Erythroblast (primary cell): ENCODE measurements around the gene KIR2DL4.
"Not testable (repeated sequence)": the region's sequence is repeated elsewhere in the genome, so short reads cannot be mapped to it uniquely, and the experiment has no call there.

Experiments
- DNase-seq, 2 experiments: peaks; one replicate each; lab custom pipeline; 2025; lab: John Stamatoyannopoulos, UW
- GATA1 ChIP-seq: IDR thresholded peaks from 2 replicates; pipeline ENCODE4 v1.6.1; 2011; ENCODE audit warnings: low read depth, mild to moderate bottlenecking, control low read depth, low read length, moderate library complexity
- POLR2A ChIP-seq: IDR thresholded peaks from 2 replicates; pipeline ENCODE4 v1.6.1; 2011; ENCODE audit warnings: mild to moderate bottlenecking, low read length

Gene KIR2DL4

GRCh38 chr19:54850930-54851329 lies 47.5 kb downstream of the KIR2DL4 start:
- DNase-seq, result no peak
- TF ChIP-seq GATA1 (no peak), POLR2A (no peak)

GRCh38 chr19:54851353-54851752 lies 47.9 kb downstream of the KIR2DL4 start:
- no peak for TF ChIP-seq POLR2A
- no peak for TF ChIP-seq GATA1
- DNase-seq, result no peak

GRCh38 chr19:54855241-54855640 lies 51.8 kb downstream of the KIR2DL4 start:
- DNase-seq, result not testable (repeated sequence)

- DNase-seq, result not testable (repeated sequence)
Measured at GRCh38 chr19:54858476-54858875, 55.1 kb downstream of the KIR2DL4 start.

- DNase-seq, result not testable (repeated sequence)
Measured at GRCh38 chr19:54859421-54859820, 56.0 kb downstream of the KIR2DL4 start.

GRCh38 chr19:54863459-54863858 lies 60.0 kb downstream of the KIR2DL4 start:
- DNase-seq, result not testable (repeated sequence)
